RWPE1 (cell line): ENCODE results near the gene PPP6R2.
"Not testable (repeated sequence)": the region's sequence is repeated elsewhere in the genome, so short reads cannot be mapped to it uniquely, and the experiment has no call there.

Source experiments
- CTCF ChIA-PET: fragments of 350-600 bp; sonication (Branson Sonifier 250); formaldehyde crosslinking; extraction: SDS; loops from one replicate; lab custom pipeline; 2021; lab: Yijun Ruan, JAX
- POLR2A ChIA-PET: fragments of 400-600 bp; formaldehyde crosslinking; extraction: SDS; loops from one replicate; lab custom pipeline; 2020; ENCODE audit warnings: antibody characterized with exemption; ENCODE audit not compliant: low non-redundant PET; lab: Yijun Ruan, JAX
- DNase-seq: peaks from one replicate; pipeline ENCODE4 v3.0.0; 2012; ENCODE audit warnings: low spot score
- H3K27ac ChIP-seq: fragments of 450-650 bp; 2 replicates; pipeline ENCODE4 v1.5.1; 2017
- TF ChIP-seq, protein P1 (sequence below): fragments of 450-650 bp; conservative IDR thresholded peaks from 2 replicates; pipeline ENCODE4 v1.5.1; 2017; ENCODE audit warnings: low read depth, mild to moderate bottlenecking

Gene PPP6R2

DNA sequence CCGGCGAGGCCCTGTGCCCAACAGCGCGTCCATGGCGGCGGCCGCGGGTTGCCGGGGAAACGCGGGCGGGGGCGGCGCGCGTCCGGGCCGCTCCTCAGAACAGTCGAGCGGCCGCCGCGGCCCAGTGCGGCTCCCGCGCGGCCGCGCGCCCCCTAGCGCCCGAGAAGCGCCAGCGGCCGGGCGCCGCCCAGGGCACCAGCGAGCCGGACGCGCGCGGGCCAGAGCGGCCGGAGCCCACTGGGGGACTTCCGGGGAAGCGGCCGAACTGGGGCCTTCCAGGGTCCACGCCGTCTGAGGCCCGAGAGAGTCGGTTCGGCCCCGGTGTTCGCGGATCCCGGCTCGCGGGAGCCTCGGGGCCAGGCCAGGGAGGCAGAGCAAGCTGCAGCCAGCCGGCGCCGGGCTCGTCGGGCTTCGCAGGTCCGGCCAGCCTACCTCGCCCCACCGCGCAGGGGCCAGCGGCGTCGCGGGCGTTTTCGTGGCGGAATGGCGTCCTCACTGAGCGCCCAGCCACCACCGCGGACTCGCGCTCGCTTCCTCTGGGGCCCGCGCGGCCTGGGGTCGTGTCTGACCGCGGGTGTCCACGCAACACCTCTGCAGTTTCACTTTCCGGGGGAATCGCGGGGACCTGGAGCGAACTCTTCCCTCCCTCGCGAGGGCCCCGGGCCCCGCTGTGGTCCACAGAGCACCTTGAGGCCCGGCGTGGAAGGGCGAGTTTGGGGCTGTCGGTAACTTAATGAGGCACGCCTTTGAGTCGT lies 16.0 kb upstream of the PPP6R2 start, which contains the start of gene DENND6B:
Gene DENND6B, minus strand, starts transcription at position 57 of the 755 bp plus-strand sequence. Its CDS starts 24 bp downstream, at position 33.
- CTCF ChIA-PET = interaction anchor here (0.6 to 1.1 kb wide), 9 partner anchors 17 to 64 kb away, joined by 3 to 7 read pairs (median 3); partner anchors contain the start of gene PLXNB2
- POLR2A ChIA-PET = no interaction called here
- H3K27ac ChIP-seq = peak within 1 kb of the TSS; percentile 84
- TF ChIP-seq, protein P1, sequence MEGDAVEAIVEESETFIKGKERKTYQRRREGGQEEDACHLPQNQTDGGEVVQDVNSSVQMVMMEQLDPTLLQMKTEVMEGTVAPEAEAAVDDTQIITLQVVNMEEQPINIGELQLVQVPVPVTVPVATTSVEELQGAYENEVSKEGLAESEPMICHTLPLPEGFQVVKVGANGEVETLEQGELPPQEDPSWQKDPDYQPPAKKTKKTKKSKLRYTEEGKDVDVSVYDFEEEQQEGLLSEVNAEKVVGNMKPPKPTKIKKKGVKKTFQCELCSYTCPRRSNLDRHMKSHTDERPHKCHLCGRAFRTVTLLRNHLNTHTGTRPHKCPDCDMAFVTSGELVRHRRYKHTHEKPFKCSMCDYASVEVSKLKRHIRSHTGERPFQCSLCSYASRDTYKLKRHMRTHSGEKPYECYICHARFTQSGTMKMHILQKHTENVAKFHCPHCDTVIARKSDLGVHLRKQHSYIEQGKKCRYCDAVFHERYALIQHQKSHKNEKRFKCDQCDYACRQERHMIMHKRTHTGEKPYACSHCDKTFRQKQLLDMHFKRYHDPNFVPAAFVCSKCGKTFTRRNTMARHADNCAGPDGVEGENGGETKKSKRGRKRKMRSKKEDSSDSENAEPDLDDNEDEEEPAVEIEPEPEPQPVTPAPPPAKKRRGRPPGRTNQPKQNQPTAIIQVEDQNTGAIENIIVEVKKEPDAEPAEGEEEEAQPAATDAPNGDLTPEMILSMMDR = peak; percentile 94
- DNase-seq = no peak

DNA sequence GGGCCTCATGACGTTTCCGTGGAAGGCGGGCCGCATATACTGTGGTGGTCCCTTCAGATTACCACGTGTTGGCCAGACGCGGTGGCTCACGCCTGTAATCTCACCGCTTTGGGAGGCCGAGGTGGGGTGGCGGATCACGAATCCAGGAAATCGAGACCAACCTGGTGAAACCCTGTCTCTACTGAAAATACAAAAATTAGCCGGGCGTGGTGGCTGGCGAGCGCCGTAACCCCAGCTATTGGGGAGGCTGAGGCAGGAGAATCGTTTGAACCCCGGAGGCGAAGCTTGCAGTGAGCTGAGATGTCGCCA lies 15.5 kb upstream of the PPP6R2 start:
- ChIA-PET POLR2A (no interaction called here), CTCF (interaction anchor here (0.6 to 1.0 kb wide), 6 partner anchors 26 to 65 kb away, joined by 3 to 6 read pairs (median 3); no protein-coding TSS in a partner anchor)
- DNase-seq = no peak
- peak overlapping the region; percentile 84 for H3K27ac ChIP-seq
- TF ChIP-seq, protein P1 = no peak

DNA sequence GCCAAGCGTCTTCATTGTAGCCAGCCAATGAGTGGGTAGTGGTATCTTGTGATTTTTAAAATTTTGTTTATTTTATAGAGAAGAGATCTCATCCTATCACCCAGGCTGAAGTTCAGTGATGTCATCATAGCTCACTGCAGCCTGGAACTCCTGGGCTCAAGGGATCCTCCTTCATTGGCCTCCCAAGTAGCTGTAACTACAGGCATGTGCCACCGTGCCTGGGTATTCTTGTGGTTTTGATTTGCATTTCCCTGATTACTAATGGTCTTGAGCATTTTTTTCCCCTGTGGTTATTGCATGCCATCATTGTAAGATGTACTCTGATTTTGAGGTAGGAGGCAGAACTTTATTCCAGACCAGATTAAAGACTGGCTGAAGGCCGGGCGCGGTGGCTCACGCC lies 13.9 kb upstream of the PPP6R2 start:
- TF ChIP-seq, protein P1 = no peak
- CTCF ChIA-PET = interaction anchor here (0.8 kb wide), 1 partner anchor 77 kb away, joined by 3 read pairs; no protein-coding TSS in a partner anchor
- POLR2A ChIA-PET = no interaction called here
- H3K27ac ChIP-seq = no peak overlapping the region
- no peak for DNase-seq

DNA sequence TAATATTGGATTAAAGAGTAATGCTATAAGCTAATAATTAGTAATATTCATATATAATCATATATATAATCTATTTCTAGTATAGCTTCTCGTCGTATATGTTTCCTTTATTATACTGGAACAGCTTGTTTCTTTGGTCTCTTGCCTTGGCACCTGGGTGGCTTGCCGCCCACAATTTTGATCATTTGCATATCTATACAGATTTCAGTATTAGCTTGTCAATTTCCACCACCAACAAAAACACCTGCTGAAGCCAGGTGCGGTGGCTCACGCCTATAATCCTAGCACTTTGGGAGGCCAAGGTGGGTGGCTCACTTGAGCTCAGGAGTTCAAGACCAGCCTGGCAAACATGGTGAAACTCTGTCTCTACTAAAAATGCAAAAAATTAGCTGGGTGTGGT lies 8.7 kb upstream of the PPP6R2 start:
- CTCF ChIA-PET, H3K27ac ChIP-seq, POLR2A ChIA-PET, DNase-seq: not testable (repeated sequence)

DNA sequence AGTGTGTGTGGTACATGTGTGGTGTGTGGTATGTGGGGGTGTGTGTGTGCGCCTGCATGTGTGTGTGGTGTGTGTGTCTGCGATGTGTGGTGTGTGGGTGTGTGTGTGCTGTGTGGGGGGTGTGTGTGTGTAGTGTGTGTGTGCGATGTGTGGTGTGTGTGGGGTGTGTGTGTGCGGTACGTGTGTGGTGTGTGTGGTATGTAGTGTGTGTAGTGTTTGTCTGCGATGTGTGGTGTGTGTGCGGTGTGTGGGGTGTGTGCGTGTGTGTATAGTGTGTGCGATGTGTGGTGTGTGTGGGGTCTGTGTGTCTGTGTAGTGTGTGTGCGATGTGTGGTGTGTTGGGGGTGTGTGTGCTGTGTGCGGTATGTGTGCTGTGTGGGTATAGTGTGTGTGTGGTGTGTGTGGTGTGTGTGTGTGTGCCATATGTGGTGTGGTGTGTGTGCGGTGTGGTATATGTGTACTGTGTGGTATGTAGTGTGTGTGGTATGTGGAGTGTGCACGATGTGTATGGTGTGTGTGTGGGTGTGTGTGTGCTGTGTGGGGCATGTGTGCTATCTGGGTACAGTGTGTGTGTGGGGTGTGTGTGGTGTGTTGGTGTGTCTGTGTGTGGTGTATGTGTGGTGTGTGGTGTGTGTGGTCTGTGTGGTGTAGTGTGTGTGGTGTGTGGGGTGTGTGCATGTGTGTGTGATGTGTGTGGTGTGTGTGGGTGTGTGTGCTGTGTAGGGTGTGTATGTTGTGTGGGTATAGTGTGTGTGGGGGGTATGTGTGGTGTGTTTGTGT lies 5.7 kb upstream of the PPP6R2 start:
- DNase-seq = no peak
- TF ChIP-seq, protein P1 = no peak
- ChIA-PET POLR2A (no interaction called here), CTCF (no interaction called here)
- H3K27ac ChIP-seq = peak overlapping the region; percentile 22; the same call in 1 of the 2 replicates

DNA sequence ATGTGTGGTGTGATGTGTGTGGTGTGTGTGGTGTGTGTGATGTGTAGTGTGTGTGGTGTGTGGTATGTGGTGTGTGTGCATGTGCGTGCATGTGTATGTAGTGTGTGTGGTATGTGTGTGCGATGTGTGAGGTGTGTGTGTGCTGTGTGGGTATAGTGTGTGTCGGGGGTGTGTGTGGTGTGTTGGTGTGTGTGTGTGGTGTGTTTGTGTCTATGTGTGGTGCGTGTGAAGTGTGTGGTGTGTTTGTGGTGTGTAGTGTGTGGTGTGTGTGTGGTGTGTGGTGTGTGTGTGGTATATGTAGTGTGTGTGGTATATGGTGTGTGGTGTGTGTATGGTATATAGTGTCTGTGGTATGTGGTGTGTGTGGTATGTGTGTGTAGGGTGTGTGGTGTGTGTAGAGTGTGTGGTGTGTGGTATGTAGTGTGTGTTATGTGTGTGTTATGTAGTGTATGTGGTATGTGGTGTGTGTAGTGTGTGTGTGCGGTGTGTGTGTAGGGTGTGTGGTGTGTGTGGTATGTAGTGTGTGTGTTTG lies 5.0 kb upstream of the PPP6R2 start:
- TF ChIP-seq, protein P1 = no peak
- ChIA-PET POLR2A (no interaction called here), CTCF (no interaction called here)
- H3K27ac ChIP-seq = peak overlapping the region; percentile 22; the same call in 1 of the 2 replicates
- no peak for DNase-seq
